GM18873 (cell line): Measurements from ENCODE around the gene PLXNA2.

Source experiments
- ATAC-seq: cut with Tn5 transposase; IDR thresholded peaks from one replicate; pipeline ENCODE4 v1.9.1; 2021; ENCODE audit warnings: mild to moderate bottlenecking, moderate library complexity, moderate number of reproducible peaks; ENCODE audit not compliant: unreplicated experiment, low FRiP score

The PLXNA2 gene

DNA sequence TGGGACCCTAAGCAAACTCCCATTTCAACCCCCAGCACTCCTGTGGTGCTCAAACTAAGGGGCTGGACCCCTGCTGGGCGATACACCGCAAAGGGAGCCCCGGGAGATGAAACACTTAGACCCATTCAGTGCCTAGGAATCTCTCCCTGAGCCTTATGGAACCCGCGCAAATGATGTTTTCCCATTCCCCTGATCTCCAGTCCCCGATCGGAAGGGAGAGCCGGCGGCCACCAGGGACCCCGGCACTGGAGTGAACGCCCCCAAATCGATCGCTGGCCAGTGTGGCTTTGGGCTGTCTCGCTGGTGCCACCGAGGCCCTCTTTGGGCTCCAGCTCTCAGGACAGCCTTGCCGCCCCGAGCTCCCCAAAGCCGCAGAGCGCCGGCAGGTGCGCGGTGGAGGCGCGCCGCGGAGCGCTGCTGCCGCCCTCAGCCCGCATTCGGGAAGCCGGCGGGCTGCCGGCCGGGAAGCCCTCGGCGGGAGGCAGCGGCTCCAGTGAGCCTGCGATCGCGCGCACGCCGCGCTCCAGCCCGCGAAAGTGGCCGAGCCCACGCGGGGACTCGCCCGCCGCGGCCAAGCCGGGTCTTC is 1.1 kb downstream of the PLXNA2 start:
- no peak for ATAC-seq

GRCh38 chr1:208242146-208242545 is 2.0 kb downstream of the PLXNA2 start:
- ATAC-seq: no peak

DNA sequence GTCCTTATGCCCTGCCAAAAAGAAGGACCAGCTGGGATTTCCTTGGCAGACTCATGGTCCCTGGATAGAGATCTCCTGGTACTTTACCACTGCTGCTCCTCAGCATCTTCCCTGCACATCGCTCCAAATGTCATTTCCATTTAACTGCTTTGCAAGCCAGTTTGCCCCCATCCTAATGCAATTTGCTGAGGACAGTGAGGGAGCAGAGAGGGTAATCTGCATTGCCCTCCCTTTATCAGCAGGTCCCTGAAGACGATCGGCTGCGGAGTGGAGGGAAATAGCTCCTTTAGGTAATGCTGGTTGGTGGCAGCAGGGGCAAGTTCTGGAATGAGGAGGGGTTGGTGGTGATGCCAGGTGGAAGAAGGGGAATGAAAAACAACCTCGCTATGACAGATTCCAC is 2.7 kb downstream of the PLXNA2 start:
- ATAC-seq: no peak

DNA sequence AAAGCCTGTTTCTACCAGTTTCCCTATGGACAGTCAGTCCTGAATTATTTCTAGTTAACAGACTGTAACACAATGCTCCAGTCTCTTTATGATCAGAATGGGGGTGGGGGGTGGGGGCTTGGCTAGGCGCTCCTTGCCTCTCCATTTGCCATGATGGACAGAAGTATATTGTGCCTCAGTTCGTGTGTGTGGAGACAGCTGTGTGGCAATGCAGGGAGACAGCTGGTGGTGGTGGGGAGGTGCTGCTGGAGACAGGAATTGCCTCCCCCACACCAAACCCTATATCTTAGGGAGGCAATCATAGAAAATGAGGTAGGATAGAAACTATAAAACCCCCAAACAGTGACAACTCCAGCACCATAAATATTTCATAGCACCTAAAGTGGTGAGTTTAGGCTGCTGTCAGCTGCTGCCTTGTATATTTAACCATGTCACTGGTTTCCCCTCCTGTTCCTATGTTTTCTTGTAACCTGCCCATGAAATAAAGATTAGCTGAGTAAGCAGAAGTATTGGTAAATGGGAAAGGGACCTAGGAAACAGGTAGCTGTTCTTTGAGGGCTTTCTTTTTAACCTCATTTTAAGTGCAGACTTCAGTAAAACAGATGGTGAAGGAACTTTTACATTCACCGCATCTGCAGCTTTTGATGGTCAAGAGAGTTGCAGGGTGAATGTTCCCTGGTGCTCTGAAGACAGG is 3.4 kb downstream of the PLXNA2 start:
- no peak for ATAC-seq

DNA sequence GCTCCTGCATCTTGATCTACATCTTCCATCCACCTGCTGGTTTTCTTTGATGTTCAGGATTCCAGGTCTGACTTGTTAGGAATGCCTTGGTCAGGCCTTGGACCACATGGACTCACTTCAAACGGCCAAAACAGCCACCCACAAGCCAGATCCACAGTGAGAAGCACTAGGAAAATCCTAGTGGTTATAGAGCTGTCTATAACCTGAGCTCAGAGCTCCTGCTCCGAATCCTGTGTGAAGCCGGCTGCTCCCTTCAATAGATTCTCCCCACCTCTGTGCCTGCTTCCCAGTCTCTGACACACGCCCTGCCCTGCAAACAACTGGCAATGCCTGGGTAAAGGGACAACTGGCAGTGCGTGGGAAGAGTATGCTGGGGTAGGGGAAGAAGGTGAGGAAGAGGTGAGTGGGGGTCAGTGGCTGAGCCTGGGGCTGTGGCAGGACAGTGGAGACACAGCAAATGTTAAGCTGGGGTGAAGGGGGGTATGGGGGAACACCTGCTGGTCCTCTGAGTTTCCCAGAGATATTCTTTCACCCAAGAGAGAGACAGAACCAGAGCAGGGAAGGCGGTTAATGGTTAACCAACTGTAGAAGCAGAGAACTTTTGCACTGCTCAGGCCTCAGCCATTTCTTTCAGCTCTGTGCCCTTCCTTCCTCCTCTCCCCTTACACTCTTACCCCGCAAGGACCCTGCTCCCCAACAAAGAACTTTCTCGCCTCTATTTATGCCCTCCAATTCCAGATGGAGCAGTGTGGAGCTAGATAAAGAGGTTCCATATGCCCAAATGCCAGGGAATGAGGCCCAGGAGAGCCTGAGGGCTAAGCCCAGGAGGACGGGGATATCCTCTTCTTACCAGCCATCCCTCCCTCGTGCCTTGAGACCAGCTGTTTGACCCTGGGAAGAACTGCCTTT is 4.5 kb downstream of the PLXNA2 start:
- no peak for ATAC-seq

DNA sequence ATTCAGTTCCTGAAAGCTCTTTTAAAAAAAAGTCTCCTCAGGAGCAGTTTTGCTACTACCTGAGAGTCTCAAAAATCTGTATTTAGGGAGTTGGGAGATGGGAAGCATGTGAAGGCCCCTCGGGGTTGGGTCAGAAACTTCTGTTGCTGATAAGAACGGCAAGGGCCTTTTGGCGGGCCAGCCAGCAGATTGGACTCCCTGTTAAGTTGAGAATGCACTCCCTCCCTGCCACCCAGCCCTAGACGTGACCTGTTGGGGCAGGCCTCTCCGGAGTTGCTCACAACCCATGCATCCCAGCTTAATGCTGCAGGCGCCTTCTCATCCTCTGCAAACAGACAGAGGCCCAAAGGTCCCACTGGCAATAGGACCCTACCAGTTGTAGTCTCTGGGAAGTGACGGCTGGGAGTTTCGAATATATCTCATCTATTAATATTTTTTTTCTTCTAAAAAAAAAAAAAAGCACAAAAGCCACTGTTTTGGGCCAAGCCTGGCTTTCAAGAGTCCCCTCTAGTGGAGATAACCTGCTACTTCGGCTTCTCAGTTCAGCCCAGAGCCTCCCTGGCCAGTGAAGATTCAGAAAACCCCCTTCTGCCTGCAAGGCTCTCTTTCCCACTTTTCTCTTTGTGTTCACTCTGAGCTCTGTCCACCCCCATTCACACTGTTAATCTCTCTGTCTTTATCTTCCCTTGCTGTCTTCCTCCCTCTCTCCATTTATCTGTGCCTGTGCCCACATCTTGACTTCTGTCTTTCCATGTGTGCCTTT is 5.3 kb downstream of the PLXNA2 start:
- no peak for ATAC-seq

DNA sequence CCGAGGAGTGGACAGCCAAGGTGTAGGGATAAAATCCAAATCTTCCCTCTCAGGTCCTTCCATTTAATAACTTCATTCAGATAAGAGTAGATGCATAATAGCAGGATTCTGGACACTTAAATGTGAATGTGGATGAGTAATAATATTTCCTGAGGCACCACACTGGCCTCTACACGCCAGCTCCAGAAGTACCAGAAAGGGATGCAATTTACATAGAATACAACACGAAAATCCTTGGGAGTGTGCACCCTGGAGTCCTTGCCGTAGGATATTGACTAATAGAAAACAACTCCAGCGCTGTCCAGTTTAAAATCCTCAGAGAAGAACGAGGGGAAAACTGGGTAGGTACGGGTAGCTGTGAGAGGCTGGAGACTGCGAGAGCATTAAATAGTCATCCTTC is 6.9 kb downstream of the PLXNA2 start:
- ATAC-seq: no peak

DNA sequence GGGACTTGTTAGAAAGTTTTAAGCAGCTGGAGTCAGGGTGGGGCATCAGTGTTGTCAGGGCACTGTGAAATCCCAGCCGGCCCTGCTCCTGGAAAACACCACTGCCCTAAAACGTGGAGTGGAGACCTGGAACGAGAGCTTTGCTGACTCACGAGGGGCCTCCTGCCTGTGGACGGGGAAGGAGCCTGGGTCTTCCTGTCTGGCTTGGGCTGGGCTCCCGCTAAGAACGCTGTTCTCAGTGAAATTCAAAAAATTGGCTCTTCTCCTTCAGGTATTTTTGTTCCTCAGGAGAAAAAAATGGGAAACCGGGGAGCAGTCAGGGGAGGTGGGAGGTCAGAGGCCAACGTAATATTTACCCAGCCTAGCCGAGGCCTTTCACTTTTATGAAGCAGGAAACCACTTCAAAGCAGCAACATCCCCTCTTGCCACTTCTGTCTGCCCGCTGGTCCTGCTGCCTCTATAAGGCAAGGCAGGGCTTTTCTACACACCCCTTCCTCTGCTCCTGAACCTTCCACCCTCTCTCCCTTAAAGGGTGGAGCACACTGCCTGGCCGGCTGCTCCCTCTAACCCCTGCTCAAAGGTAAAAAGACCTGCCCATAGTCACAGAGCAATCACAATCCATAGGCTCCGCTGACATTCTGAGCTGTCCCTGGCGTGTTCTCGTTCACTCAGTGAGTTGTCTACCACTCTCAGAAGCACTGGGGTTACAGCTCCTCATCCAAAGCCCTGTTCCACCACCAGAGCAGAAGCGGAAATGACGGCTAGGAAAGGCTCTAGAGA is 8.0 kb downstream of the PLXNA2 start:
- ATAC-seq: no peak

DNA sequence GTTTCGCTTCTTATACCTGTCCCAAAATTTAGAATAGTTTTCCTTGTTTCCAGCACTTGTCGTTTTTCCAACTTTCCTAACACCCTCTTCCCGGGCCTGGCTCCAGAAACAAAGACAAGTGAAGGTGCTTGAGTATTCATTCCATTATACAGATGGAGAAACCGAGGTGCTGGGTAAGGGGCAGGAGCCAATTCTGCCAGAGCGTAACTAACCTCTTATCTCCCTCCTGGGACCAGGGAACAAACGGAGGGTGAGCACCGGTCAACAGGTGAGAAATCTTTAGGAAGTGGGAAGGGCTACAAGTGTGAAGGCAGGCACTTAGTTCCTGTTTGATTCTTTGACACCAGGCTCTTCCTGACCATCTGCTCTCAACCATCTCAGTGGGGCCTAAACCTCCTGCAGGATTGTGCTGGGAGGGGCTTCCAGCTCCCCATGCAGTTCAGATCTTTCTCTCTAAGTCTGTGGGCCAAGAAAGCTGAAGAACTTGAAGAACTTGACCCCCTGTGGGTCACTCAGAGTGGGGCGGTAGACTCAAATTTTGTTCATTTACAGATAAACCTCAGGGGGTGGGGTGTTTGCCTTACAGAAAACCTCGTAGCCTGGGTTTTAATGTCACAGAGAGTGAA is 8.7 kb downstream of the PLXNA2 start:
- no peak for ATAC-seq

DNA sequence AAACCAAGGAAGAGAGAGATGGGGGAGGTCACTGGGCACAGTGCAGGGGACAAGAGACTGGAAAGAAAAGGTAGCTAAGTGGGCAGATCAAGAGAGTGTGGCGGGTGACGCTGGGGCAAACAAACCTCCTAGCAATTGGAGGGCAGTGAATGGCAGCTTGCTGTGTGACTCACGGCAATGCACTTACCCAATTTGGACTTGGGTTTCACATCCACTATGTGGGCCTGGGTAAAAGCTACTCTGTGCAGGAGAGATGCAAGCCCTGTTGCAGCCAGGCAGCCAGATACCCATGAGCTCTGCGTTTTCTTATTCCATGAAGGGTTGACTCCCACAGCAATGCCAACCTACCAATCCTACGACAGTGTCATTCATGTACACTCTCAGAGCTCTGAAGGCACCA is 9.5 kb downstream of the PLXNA2 start:
- ATAC-seq: no peak

DNA sequence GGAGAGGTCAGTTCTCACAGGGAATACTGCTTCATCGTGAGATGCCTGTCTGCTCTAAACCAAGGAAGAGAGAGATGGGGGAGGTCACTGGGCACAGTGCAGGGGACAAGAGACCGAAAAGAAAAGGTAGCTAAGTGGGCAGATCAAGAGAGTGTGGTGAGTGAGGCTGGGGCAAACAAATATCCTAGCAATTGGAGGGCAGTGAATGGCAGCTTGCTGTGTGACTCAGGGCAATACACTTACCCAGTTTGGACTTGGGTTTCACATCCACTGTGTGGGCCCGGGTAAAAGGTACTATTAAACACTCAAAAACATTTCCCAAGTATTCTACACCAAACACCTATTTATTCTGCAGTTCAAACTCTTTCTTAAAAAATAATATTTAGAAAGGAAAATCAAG is 10.2 kb downstream of the PLXNA2 start:
- ATAC-seq: no peak

DNA sequence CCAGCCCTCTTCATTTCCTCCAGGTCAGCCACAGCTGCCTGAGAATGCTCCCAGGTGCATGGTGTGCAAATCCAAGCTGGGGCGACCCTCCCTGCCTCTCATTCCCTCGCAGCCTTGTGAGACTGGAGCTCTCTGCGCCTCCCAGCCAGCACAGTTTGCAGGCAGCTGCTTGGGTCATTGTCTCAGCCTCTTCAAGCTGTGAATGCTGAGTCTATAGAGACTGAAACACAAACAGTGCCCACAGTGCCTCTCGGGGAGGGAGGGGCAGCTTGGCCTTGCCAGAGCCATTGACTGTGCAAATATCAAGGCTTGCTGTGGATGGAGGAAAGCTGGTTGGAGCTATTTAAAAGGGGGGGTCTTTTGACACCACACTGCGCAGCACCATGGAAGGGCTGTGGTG is 10.6 kb downstream of the PLXNA2 start:
- no peak for ATAC-seq

GRCh38 chr1:208232662-208233038 is 11.5 kb downstream of the PLXNA2 start:
- ATAC-seq: no peak

DNA sequence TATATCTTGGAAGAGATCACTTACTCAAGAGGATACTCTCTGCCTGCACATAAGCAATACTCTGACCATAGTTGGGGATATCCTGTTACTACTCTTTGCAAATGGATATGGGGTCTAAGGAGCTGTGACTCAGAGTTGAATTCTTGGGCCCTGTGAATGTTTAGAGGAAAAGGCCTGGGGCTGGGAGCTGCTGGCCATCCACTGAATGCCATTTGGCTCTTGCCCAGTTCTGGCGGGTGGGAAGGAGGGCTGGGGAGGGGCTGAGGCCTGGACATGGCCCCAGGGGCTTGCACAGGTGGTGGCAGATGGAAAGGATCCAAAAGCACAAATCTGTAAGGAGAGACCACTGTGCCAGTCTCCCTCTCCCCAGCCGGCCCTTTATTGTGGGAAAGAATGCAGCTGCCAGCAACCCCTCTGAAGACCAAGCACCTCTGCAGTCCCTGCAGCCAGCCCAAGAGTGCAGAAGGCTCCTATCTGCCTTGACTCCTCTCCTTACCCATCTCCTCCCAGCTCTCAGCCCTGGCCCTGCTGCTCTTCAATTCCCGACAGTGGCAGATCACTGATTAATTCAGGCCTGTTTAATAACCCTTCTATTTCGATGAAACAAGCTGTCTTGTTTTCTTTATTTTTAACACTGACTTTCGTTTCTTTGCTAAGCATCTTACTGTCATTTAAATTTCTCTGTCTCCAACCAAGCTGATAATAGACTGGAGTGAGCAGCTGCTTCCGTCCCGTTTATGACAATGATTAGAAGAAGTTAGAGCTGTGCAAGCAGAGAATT is 12.1 kb downstream of the PLXNA2 start:
- no peak for ATAC-seq

DNA sequence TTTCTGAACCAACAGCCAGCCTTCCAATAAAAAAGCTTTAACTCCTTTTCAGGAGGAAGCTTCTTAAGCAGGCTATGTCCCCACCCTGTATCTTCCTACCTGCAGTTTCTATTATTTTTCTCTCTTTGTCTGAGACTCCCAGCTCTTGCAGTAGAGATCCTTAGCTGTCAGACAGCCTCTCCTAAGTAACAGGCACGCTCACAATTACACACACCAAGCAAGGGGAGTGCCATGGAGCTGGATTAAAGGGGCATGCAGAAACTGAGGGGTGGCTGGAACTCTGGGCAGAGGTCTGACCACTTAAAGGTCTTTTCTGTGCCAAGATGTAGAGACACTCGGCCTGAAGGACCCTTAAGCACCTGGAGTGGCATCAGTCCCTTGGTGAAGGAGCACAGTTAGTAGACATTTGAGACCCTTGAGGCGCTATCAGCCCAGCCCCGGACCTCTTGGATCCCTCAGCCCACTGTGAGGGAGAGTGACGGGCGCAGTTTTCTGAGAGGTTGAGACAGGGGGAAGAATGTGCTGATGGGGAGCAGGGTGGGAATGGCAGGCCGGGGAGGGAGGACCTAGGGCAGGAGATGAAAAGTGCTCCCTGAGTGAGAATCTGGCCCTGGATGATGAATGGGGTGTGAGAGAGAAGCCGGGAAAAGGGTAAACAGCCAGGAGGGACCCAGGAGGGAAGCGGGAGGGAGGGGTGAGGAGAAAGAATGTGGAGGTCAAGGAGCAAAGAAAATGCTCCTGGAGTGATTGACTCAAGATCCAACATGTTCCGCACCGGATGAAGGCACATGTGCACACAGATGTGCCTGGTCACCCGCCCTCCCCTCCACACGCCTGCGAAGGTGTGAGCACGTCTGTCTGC is 13.3 kb downstream of the PLXNA2 start:
- no peak for ATAC-seq

GRCh38 chr1:208228550-208228949 is 15.6 kb downstream of the PLXNA2 start:
- ATAC-seq: no peak

DNA sequence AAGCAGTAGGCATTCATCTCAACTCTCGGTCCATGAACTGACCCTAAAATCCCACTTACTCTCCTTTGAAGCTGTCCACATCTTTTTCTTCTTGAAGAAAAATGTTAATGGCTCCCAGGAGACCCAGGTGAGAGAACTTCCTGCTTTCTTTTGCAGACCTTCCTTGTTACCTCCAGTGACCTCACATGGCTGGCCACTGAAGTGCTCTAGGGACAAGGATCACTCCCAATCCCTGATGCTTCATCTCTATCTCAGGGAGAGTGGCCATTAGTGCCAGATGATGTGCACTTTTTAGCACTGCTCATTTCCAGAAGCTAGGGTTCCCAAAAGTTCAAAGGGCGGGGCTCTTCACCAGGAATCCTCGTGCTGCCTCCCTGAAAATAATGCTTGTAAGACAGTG is 16.2 kb downstream of the PLXNA2 start:
- no peak for ATAC-seq

DNA sequence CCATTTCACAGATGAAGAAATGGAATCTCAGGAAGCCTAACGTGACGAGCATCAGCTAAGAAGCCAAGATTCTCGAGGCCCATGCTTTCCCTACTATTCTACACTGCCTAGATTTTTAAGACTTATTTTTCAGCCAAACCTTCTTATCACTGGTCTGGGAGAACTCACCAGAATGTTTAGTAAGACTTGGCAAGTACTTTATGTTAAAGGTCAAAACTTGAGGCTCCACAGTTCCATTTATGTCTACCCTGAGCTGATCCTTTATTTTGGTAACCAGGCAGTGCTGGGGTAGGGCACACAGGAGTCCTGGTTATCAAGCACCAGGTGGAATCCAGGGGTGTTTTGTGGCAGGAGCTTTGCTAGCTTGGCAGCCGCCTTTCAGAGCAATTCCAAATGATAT is 16.8 kb downstream of the PLXNA2 start:
- ATAC-seq: no peak
